ENCODE measurements around the gene KANK2.

Gene KANK2

DNA sequence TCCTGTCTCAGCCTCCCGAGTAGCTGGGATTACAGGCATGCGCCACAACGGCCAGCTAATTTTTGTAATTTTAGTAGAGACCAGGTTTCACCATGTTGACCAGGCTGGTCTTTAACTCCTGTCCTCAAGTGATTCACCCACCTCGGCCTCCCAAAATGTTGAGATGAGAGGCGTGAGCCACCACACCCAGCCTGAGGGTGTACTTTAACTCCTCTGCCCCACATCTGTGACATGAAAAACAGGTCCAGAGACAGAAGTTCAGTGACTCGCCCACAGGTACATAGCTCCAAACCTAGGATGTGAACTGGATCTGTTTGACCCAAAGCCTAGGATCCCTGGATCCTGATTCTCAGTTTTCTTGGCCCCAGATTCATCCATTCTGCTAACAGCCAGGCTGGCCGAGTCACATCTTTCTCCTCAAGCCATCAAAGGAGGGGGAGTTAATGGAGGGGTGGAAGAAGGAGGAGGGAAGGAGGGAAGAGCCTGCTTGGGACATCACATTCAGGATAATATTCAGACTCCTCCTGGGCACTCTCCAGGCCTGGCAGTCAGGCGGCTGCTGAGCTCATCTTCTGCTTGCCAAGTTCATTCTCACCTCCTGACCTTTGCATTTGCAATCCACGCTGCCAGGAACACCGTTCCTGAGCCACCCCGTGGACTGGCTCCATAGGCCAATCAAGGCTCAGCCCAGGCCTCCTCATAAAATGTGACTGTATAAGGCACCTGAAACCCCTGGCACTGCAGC, 44.9 kb downstream of the KANK2 start:
- TF ChIP-seq, protein P1, sequence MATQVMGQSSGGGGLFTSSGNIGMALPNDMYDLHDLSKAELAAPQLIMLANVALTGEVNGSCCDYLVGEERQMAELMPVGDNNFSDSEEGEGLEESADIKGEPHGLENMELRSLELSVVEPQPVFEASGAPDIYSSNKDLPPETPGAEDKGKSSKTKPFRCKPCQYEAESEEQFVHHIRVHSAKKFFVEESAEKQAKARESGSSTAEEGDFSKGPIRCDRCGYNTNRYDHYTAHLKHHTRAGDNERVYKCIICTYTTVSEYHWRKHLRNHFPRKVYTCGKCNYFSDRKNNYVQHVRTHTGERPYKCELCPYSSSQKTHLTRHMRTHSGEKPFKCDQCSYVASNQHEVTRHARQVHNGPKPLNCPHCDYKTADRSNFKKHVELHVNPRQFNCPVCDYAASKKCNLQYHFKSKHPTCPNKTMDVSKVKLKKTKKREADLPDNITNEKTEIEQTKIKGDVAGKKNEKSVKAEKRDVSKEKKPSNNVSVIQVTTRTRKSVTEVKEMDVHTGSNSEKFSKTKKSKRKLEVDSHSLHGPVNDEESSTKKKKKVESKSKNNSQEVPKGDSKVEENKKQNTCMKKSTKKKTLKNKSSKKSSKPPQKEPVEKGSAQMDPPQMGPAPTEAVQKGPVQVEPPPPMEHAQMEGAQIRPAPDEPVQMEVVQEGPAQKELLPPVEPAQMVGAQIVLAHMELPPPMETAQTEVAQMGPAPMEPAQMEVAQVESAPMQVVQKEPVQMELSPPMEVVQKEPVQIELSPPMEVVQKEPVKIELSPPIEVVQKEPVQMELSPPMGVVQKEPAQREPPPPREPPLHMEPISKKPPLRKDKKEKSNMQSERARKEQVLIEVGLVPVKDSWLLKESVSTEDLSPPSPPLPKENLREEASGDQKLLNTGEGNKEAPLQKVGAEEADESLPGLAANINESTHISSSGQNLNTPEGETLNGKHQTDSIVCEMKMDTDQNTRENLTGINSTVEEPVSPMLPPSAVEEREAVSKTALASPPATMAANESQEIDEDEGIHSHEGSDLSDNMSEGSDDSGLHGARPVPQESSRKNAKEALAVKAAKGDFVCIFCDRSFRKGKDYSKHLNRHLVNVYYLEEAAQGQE (IDR thresholded peaks at IDR 0.05; ENCODE audit: insufficient replicate concordance, low read depth): no peak
- TF ChIP-seq, protein P2, sequence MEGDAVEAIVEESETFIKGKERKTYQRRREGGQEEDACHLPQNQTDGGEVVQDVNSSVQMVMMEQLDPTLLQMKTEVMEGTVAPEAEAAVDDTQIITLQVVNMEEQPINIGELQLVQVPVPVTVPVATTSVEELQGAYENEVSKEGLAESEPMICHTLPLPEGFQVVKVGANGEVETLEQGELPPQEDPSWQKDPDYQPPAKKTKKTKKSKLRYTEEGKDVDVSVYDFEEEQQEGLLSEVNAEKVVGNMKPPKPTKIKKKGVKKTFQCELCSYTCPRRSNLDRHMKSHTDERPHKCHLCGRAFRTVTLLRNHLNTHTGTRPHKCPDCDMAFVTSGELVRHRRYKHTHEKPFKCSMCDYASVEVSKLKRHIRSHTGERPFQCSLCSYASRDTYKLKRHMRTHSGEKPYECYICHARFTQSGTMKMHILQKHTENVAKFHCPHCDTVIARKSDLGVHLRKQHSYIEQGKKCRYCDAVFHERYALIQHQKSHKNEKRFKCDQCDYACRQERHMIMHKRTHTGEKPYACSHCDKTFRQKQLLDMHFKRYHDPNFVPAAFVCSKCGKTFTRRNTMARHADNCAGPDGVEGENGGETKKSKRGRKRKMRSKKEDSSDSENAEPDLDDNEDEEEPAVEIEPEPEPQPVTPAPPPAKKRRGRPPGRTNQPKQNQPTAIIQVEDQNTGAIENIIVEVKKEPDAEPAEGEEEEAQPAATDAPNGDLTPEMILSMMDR (IDR thresholded peaks at IDR 0.05; ENCODE audit: insufficient read depth, low read length): no peak
- TF ChIP-seq POLR2AphosphoS5 (IDR thresholded peaks at IDR 0.05; ENCODE audit: low read depth) (no peak), GABPA (IDR thresholded peaks at IDR 0.05; ENCODE audit: low read depth) (no peak), SPI1 (IDR thresholded peaks at IDR 0.05; ENCODE audit: borderline replicate concordance, low read depth) (no peak)
- Histone ChIP-seq H3K27me3 (ENCODE audit: insufficient read depth, poor library complexity, severe bottlenecking) (no peaks in the 10 kb centered on the region), H3K27ac (replicated peaks) (no peak overlapping the region), H3K4me3 (replicated peaks; ENCODE audit: insufficient read depth, low read length) (no peak overlapping the region)
- DNase-seq (ENCODE audit: low read depth in 1 of 2, low spot score in 1 of 2): no peak

DNA sequence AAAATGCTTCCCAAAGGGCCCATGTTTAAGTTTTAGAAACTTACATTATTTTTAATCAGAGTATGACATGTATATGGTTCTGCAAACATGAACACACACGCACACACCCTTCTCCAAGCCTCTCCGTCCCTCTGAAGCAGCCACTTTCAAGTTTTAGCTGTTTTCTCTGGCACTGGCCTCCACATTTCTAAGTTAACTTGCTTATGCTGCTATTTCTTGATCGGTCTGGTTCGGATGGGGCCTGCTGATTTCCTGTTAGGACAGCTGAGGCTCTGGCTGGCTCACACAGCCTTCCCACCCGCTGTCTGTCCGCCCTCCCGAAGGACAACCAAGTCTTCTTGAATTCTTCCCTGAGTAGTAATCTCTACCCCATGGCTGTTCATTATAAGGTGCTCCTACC, 46.2 kb downstream of the KANK2 start:
- Histone ChIP-seq H3K27me3 (ENCODE audit: insufficient read depth, poor library complexity, severe bottlenecking) (no peaks in the 10 kb centered on the region), H3K4me3 (replicated peaks; ENCODE audit: insufficient read depth, low read length) (no peak overlapping the region), H3K27ac (replicated peaks) (no peak overlapping the region)
- TF ChIP-seq, protein P2 (IDR thresholded peaks at IDR 0.05; ENCODE audit: insufficient read depth, low read length): no peak
- TF ChIP-seq GABPA (IDR thresholded peaks at IDR 0.05; ENCODE audit: low read depth) (no peak), POLR2AphosphoS5 (IDR thresholded peaks at IDR 0.05; ENCODE audit: low read depth) (no peak), SPI1 (IDR thresholded peaks at IDR 0.05; ENCODE audit: borderline replicate concordance, low read depth) (no peak)
- TF ChIP-seq, protein P1 (IDR thresholded peaks at IDR 0.05; ENCODE audit: insufficient replicate concordance, low read depth): no peak
- DNase-seq (ENCODE audit: low read depth in 1 of 2, low spot score in 1 of 2): no peak

DNA sequence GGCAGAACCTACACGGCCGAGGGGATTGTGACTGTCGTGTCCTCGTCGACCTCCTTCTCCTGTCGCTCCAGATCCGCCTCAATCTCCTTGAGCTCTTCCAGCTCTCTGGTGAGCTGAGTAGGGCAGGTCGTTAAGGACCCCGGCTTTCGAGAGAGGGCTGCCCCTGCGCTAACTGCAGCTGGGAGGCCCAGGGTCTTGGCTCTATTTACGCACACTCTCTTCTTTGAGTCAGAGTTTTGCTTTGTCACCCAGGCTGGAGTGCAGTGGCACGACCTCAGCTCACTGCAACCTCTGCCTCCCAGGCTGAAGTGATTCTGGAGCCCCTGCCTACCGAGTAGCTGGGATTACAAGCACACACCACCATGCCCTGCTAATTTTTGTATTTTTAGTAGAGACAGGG, 49.3 kb downstream of the KANK2 start:
- no peaks in the 10 kb centered on the region for H3K27me3 ChIP-seq (ENCODE audit: insufficient read depth, poor library complexity, severe bottlenecking)
- H3K27ac ChIP-seq (replicated peaks): no peak overlapping the region
- no peak for DNase-seq (ENCODE audit: low read depth in 1 of 2, low spot score in 1 of 2)
- no peak overlapping the region for H3K4me3 ChIP-seq (replicated peaks; ENCODE audit: insufficient read depth, low read length)
- TF ChIP-seq POLR2AphosphoS5 (IDR thresholded peaks at IDR 0.05; ENCODE audit: low read depth) (no peak), GABPA (IDR thresholded peaks at IDR 0.05; ENCODE audit: low read depth) (no peak), SPI1 (IDR thresholded peaks at IDR 0.05; ENCODE audit: borderline replicate concordance, low read depth) (no peak)
- TF ChIP-seq, protein P1 (IDR thresholded peaks at IDR 0.05; ENCODE audit: insufficient replicate concordance, low read depth): no peak
- TF ChIP-seq, protein P2 (IDR thresholded peaks at IDR 0.05; ENCODE audit: insufficient read depth, low read length): no peak
